Kidney glomerular epithelial cell (primary cell): ENCODE data around the gene SHROOM2.
A peak's percentile ranks its signal among the peaks of the same experiment; 100 is the strongest.

Experiments used
- DNase-seq: peaks from one replicate; lab custom pipeline; 2025; lab: John Stamatoyannopoulos, UW

SHROOM2 gene

DNA sequence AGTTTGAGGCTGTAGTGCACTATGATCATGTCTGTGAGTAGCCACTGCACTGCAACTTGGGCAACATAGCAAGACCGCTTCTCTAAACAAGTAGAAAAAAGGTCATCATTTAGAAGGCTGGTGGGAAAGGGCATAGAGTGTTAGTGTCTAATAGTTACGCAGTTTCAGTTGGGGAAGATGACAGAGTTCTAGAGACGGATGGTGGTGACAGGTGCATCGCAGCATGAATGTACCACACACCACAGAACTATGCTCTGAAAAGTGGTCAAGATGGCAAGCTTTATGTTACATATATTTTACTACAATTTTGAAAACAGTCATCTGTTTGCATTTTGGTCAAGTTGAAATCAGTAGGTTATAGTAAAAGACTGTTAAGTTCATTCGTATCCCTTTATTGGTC is 157.2 kb downstream of the SHROOM2 start:
- DNase-seq = no peak

DNA sequence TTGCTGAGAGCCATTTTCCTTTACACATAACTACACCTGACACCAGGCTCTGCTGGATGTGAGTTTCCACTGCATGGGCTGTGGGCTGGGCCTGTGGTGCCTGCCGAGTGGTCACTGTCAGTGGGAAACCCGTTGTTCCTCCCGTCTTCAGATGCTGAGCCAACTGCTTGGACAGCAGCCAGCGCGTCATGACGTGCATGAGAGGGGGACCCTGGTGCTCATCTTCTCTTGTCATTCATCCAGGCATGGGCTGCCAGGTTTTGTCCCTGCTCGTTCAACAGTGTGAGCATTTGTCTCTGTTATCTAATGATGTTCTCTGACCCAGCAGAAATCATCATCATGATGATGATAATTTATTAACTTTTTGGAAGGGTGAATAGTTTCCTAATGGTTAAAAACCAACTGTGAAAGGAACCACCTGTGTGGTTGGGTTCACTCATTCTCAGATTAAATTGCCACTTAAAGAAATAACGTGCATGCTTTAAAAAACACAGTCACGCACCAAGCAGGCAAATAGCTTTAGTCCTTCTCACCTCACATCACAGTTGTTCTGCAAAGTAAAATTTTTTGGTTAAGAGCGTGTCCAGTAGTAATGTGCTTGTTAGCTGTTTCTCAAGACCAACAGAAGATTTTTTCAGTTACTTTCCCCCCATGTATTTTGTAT is 161.0 kb downstream of the SHROOM2 start:
- no peak for DNase-seq

DNA sequence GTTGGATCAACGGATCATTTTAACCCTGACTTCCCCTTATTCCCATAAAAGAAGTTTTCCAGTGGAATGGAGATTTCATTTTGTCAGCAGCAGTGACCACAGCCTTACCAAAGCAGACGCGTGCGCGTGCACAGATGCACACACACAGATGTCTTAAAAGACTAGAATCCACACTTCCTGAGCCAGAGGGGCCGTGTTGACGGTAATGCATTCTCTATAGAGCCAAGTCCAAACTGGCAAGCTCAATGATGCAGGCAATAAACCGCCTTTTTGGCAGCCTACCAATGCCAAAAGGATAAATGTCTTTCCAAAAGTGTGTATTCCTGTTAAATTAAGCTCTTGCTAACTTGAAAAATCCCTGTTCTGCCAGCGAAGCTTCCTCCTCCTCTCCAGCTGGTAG is 162.2 kb downstream of the SHROOM2 start:
- DNase-seq = no peak

DNA sequence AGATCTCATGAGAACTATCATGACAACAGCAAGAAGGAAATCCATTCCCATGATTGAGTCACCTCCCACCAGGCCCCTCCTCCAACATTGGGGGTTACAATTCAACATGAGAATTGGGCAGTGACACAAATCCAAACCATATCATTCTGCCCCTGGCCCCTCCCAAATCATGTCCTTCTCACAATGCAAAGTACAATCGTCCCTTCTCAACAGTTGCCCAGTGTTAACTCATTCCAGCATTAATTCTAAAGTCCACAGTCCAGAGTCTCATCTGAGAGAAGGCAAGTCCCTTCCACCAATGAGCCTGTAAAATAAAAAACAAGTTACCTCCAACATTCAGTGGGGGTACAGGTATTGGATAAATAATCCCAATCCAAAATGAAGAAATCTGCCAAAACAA is 166.1 kb downstream of the SHROOM2 start:
- no peak for DNase-seq

DNA sequence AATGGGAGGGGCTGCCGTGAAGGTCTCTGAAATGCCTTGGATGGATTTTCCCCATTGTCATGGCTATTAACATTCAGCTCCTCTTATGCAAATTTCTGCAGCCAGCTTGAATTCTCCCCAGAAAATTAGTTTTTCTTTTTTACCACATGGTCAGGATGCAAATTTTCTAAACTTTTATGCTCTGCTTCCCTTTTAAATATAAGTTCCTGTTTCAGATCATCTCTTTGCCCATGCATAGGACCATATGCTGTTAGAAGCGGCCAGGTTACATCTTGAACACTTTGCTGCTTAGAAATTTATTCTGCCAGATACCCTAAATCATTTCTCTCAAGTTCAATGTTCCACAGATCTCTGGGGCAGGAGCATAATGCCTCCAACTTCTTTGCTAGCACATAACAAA is 167.2 kb downstream of the SHROOM2 start:
- no peak for DNase-seq

DNA sequence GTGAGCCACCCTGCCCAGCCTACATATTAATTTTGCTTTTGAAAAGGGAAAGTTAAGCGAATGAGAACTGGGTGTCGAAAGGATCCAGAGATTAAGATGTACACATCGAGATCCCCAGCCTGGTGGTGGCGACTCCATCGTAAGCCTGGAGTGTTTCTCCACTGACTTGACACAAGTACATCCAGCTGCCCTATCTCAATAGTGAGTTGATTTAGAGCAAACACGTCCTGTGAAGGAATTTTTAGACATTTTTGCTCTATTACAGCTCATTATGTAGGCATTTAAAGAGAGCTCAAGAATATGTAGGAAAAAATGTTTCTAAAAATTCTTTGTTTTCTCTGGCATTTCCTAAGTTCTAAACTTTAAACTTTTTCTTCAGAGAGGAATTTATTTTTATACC is 169.3 kb downstream of the SHROOM2 start:
- no peak for DNase-seq

DNA sequence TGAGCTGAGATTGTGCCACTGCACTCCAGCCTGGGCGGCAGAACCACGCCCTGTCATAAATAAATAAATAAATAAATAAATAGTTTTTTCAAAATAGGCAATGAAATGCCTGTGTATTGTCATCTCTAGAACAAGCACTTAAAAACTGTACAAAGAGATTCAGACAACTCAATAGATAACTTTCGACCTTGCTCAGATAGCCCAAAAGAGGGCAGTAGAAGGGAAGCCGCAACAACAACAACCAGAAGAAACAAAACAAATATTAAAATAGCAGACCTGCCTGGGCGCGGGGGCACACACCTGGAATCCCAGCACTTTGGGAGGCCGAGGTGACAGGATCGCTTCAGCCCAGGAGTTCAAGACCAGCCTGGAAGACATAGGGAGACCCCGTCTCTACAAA is 171.5 kb downstream of the SHROOM2 start:
- no peak for DNase-seq

DNA sequence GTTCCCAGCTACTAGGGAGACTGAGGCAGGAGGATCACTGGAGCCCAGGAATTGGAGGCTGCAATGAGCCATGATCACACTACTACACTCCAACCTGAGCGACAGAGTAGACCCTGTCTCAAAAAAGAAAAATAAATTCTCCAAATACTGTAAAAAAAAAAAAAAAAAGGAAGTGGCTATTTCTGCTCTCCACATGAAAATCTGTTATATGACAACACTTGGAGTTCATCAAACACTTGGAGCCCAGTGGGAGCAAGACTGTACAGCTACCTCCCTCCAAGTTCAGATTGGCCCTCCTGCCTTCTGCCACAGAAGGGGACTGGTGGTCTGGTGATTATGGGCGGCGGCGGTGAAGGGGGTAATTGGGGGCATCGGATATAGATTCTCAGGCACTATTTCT is 172.0 kb downstream of the SHROOM2 start:
- DNase-seq = no peak

DNA sequence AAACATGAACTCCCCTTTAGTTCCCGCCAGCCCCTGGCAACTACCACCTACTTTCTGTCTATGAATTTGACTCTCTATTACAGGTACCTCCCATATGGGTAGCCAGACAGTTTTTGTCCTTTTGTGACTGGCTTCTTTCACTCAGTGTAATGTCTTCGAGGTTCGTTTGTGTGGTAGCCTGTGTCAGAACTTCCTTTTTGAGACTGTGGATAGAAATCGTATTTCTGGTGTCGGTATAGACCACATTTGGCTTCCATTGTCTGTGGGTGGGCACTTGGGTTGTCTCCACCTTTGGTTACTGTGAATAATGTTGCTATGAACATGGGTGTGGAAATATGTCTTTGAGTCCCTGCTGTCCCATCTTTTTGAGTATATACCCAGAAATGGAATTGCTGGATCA is 175.5 kb downstream of the SHROOM2 start:
- no peak for DNase-seq

DNA sequence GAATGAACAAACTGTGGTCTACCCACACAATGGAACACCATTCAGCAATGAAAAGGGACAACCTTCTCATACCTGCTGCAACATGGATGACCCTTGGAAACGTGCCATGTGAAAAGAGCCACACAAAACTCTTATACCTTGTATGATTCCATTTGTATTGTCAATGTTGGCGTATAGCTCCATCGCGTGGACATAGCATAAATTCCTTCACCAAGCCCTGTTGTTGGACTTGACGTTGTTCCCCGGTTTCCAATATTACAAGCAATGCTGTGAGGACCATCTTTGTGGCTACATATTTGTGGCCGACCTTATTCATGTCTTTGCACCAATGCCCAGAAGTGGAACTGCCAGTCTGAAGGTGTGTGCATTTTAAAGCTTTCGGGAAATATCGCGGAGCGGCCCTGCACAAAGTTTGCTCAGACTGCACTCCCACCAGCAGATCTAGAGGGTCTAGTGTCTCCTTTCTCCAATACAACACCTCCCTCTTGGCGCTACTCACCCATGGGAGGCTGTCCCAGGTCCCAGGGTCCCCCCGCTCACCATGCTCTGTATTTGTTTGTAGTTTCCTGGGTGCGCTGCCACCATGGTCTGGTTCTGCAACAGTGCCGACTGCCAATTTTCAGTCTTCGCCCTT is 180.7 kb downstream of the SHROOM2 start, which contains the start of gene CLDN34:
Gene CLDN34, plus strand, starts transcription at position 584 of the 634 bp plus-strand sequence. Its CDS starts 0 bp downstream, at position 584.
- no peak for DNase-seq

DNA sequence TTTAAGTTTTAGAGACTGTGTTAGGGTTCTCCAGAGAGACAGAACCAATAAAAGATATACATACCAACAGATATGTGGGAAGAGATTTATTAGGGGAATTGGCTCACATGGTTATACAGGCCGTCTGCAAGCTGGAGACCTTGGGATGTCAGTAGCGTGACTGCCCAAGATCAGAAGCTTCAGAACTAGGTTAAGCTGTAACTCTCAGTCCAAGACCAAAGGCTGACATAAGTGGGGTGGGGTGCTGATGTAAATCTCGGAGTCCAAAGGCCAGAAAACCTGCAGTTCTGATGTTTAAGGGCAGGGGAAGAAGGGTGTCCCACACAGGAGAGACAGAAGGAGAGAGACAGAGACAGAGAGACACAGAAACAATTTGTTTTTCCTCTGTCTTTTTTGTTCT is 191.4 kb downstream of the SHROOM2 start:
- no peak for DNase-seq

DNA sequence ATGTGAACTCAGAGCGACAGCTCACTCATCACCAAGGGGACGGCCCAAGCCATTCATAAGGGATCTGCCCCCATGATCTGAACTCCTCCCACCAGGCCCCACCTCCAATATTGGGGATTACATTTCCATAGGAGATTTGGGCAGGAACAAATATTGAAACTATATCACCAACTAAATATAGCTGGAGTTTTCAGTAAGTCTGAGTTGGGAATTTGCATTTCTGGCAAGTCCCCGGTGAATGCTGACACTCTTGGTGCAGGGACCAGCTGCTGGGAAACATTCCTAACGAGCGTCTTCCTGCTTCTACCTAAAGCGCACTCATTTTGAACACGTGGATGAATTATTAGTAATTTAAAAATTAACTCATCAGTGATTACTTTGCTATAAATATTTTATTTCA is 194.2 kb downstream of the SHROOM2 start:
- no peak for DNase-seq

DNA sequence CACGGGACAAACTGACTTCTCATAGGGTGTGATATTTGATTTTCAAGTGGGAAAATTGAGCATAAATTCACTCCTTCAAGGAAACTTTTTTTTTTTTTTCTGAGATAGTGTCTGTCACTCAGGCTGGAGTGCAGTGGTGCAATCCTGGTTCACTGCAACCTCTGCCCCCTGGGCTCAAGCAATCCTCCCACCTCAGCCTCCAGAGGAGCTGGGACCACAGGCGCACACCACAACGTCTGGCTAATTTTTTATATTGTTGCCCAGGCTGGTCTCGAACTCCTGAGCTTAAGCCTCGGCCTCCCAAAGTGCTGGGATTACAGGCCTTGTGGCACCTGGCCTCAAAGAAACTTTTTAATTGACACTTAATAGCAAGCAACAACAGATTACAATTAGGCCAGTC is 194.7 kb downstream of the SHROOM2 start:
- DNase-seq = no peak

DNA sequence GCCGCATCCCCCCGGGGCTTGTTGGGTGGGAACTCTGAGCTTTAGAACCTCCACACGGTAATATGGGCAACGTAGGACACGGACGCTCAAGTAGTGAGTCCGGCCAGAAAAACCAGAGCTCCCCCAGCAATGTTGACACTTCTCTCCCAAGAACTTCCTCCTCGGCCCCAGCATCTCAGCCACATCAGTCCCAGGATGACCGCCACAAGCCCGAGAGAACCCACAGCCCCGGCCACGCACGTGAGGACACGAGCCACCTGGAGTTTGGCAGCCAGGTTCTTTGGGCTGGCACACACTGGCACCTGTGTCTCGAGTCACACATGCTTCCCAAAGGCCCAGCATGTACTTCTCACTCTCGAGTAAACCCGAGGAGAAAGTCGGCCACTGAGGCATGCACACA is 197.2 kb downstream of the SHROOM2 start:
- DNase-seq = no peak

DNA sequence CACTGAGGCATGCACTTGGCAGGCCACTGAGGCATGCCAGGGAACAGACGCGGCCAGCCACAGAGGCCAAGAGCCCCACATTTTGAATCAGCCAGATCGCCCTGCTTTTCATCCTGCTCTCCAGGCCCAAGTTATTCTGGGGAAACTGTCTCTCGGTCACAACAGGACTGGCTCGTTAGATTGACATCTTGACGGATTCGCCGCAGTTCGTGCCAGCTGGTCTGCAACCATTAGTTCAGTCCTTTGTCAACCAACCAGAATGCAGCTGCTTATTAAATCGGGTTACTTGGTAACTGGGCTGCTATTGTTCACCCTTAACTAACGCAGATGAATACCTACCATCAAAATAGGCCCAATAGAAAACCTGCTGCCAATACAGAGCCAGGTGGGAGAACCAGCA is 197.6 kb downstream of the SHROOM2 start:
- no peak for DNase-seq

DNA sequence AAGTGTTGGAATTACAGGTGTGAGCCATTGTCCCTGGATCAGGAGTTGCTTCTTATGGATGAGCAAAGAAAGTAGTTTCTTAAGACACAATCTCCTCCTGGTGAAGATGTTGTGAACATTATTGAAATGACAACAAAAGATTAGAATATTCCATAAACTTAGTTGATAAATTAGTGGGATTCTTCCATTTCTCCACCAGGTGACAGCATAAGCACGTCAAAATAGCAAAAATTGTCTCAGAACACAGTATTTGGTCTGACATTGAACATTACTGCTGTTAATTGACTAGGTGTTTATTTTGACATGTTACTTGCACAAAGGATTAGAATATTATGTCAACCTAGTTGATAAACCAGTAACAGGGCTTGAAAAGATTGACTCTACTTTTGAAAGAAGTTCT is 202.5 kb downstream of the SHROOM2 start:
- no peak for DNase-seq

DNA sequence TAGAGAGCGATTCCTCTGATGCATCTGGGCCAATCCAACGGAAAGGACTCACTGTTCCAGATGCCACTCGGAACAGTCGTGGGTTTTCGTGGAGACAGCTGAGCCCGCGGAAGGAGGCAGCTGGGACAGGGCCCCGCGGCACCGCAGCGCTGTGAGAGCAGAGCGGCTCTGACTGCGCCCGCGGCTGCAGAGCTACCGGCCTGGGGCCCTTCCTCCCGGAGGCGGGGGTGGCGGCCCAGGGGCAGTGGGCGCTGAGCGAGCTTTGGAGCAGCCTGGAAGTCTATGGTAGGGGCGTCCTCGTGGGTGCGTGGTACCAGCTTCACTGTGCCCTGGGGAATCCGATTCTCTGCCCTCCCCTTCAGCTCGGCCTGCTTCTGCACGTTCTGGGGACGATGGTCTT is 205.8 kb downstream of the SHROOM2 start:
- DNase-seq = no peak

DNA sequence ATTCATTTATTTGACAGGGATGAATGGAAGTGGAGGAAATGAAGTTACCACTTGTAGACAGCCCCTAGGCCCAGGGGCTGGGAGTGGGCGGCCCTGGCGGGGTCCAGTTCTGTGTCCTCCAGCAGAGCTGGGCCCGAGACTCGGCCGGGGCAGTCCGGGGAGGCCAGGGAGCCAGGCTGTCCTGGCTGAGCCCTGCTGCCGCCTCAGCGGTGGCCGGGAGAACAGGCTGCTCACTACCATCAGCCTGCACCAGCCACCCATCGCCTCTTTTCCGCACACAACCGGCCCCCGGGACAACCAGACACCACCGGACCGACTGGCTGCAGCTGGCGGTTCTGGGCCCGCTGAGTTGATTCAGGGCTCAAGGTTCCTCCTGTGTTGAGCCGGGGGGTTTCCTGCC is 206.5 kb downstream of the SHROOM2 start:
- no peak for DNase-seq

DNA sequence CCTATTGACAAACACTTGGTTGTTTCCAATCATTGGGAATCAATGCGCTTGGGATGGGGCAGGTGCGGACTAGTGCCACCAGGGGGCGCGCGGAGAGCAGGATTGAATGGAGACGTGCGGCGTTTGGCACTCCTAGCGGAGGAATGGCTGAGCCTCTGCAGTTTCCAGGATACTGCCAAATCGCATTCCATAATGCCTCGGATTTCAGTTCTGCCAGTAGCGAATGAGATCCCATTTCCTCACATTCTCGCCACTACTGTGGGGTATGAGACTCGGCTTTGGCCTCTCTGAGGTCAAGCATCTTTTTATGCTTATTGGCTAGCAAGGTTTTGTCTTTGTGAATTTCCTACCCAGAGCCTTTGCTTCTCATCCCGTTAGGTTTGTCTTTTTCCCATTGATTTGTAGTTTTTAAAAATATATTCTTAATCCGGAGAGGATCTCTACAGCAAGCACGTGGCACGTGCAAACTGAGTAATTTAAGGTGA is 209.7 kb downstream of the SHROOM2 start:
- peak; percentile 39 for DNase-seq

DNA sequence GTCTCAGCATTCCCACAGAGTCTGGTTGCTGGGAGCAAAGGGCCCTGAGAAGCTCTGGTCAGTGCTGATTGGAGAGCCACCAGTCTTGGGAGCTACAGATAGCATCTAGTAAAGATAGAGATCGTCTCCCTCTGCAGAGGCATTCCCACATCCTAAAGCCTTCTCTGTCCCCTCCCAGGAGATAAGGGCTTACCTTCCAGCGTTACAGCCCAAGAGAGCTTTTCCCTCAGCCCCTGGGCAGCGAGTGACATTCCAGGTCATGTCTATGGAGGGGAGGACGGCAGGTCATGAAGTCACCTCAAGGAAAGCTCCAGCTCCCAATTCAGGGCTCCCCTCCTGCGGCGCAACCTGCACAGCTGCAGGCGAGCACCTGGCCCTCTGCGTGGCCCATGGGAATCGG is 210.8 kb downstream of the SHROOM2 start:
- no peak for DNase-seq

DNA sequence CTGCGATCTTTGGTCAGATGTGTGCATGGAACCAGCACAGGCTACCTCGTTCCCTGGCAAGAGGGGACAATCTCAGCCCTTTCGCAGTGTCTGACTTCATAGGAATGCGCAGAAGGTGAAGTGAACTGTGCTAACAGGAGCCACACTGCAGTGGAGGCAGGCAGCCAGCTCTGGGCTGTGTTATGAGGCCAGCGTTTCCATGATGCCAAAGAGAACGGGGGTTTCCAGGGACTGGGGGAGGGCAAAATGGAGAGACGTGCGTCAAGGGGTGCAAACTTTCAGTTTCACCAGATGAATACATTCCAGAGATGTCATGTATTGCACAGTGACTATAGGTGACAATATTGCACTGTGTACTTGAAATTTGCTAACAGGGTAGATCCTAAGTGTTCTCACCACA is 211.3 kb downstream of the SHROOM2 start:
- DNase-seq = no peak
